Duodenal mucosa (tissue), 2 donors: ENCODE results near the gene HMGXB4.

Source experiments
- H3K27ac ChIP-seq: one replicate; pipeline ENCODE4 v1.7.0; 2013; ENCODE audit warnings: low read depth, low read length
- H3K27me3 ChIP-seq, 2 donors: one replicate each; pipeline ENCODE4 v1.7.0; 2013; ENCODE audit warnings: low read length in 2 of 2, control low read depth in 1 of 2; ENCODE audit not compliant: insufficient read depth in 2 of 2, control insufficient read depth in 1 of 2
- H3K36me3 ChIP-seq, 2 donors: one replicate each; pipeline ENCODE4 v1.7.0; 2013; ENCODE audit warnings: low read length in 2 of 2, control low read depth in 1 of 2; ENCODE audit not compliant: insufficient read depth in 2 of 2, control insufficient read depth in 1 of 2
- H3K4me1 ChIP-seq, 2 donors: one replicate each; pipeline ENCODE4 v1.7.0; 2013; ENCODE audit warnings: low read length in 2 of 2, control low read depth in 1 of 2; ENCODE audit not compliant: insufficient read depth in 2 of 2, control insufficient read depth in 1 of 2
- H3K4me3 ChIP-seq, 2 donors: one replicate each; pipeline ENCODE4 v1.7.0; 2013; ENCODE audit warnings: low read length in 2 of 2, low read depth in 1 of 2
- H3K9ac ChIP-seq, 2 donors: one replicate each; pipeline ENCODE4 v1.7.0; 2013; ENCODE audit warnings: low read length in 2 of 2, low read depth in 1 of 2
- H3K9me3 ChIP-seq, 2 donors: one replicate each; pipeline ENCODE4 v1.7.0; 2013; ENCODE audit warnings: low read length in 2 of 2, control low read depth in 1 of 2; ENCODE audit not compliant: control insufficient read depth in 1 of 2

Gene HMGXB4

GRCh38 chr22:35334004-35334403 lies 76.7 kb downstream of the HMGXB4 start:
- H3K9ac ChIP-seq, result no peak overlapping the region
- no peak overlapping the region for H3K4me3 ChIP-seq
- H3K9me3 ChIP-seq, result no peaks in the 10 kb centered on the region
- H3K27ac ChIP-seq, result no peak overlapping the region
- peaks cover 44 to 76% of the 10 kb centered on the region in 2 donors for H3K36me3 ChIP-seq
- H3K27me3 ChIP-seq, result no peaks in the 10 kb centered on the region
- H3K4me1 ChIP-seq, result peaks cover 6 to 7% of the 10 kb centered on the region in 2 donors

- Histone ChIP-seq H3K4me3 (no peak overlapping the region), H3K27ac (no peak overlapping the region), H3K9ac (no peak overlapping the region), H3K4me1 (peaks cover 1 to 3% of the 10 kb centered on the region in 2 donors), H3K27me3 (no peaks in the 10 kb centered on the region), H3K36me3 (peaks cover 40 to 79% of the 10 kb centered on the region in 2 donors), H3K9me3 (no peaks in the 10 kb centered on the region)
Measured at GRCh38 chr22:35335468-35335867, 78.2 kb downstream of the HMGXB4 start.

- H3K36me3 ChIP-seq, result peaks cover 45 to 83% of the 10 kb centered on the region in 2 donors
- H3K4me1 ChIP-seq, result no peaks in the 10 kb centered on the region
- H3K4me3 ChIP-seq, result no peak overlapping the region
- no peaks in the 10 kb centered on the region for H3K27me3 ChIP-seq
- H3K9ac ChIP-seq, result no peak overlapping the region
- no peaks in the 10 kb centered on the region for H3K9me3 ChIP-seq
- H3K27ac ChIP-seq, result no peak overlapping the region
Measured at GRCh38 chr22:35335936-35336781, 78.9 kb downstream of the HMGXB4 start.

GRCh38 chr22:35337932-35338331 lies 80.6 kb downstream of the HMGXB4 start:
- Histone ChIP-seq H3K9ac (no peak overlapping the region), H3K4me1 (no peaks in the 10 kb centered on the region), H3K4me3 (no peak overlapping the region), H3K9me3 (no peaks in the 10 kb centered on the region), H3K27me3 (no peaks in the 10 kb centered on the region), H3K27ac (no peak overlapping the region), H3K36me3 (peaks cover 42 to 85% of the 10 kb centered on the region in 2 donors)

- Histone ChIP-seq H3K27me3 (no peaks in the 10 kb centered on the region), H3K9me3 (no peaks in the 10 kb centered on the region), H3K4me3 (no peak overlapping the region), H3K9ac (no peak overlapping the region), H3K27ac (no peak overlapping the region), H3K4me1 (peaks cover 0 to 7% of the 10 kb centered on the region in 2 donors), H3K36me3 (peaks cover 35 to 81% of the 10 kb centered on the region in 2 donors)
Measured at GRCh38 chr22:35341090-35341874, 84.0 kb downstream of the HMGXB4 start.

GRCh38 chr22:35342390-35342789 lies 85.1 kb downstream of the HMGXB4 start:
- H3K4me3 ChIP-seq, result no peak overlapping the region
- peaks cover 0 to 7% of the 10 kb centered on the region in 2 donors for H3K4me1 ChIP-seq
- no peaks in the 10 kb centered on the region for H3K27me3 ChIP-seq
- no peak overlapping the region for H3K9ac ChIP-seq
- no peak overlapping the region for H3K27ac ChIP-seq
- H3K36me3 ChIP-seq, result peaks cover 34 to 75% of the 10 kb centered on the region in 2 donors
- no peaks in the 10 kb centered on the region for H3K9me3 ChIP-seq

- H3K9me3 ChIP-seq, result no peaks in the 10 kb centered on the region
Measured at GRCh38 chr22:35343664-35344550, 86.6 kb downstream of the HMGXB4 start.

GRCh38 chr22:35344956-35345690 lies 87.8 kb downstream of the HMGXB4 start:
- peaks cover 0 to 7% of the 10 kb centered on the region in 2 donors for H3K4me1 ChIP-seq
- H3K27me3 ChIP-seq, result no peaks in the 10 kb centered on the region
- H3K36me3 ChIP-seq, result peaks cover 24 to 65% of the 10 kb centered on the region in 2 donors
- H3K9ac ChIP-seq, result no peak overlapping the region
- no peak overlapping the region for H3K4me3 ChIP-seq
- H3K27ac ChIP-seq, result no peak overlapping the region
- H3K9me3 ChIP-seq, result no peaks in the 10 kb centered on the region

More at GRCh38 chr22:35343664-35344550, 86.6 kb downstream of the HMGXB4 start:
- Histone ChIP-seq H3K9ac (no peak overlapping the region), H3K4me1 (peaks cover 0 to 7% of the 10 kb centered on the region in 2 donors), H3K4me3 (no peak overlapping the region), H3K27me3 (no peaks in the 10 kb centered on the region), H3K27ac (no peak overlapping the region), H3K36me3 (peaks cover 24 to 69% of the 10 kb centered on the region in 2 donors)
